GM19099 (cell line): ENCODE measurements around the gene KIF4A.

Source experiments
- POLR2A ChIP-seq: IDR thresholded peaks from 3 replicates; pipeline ENCODE4 v1.6.1; 2011; ENCODE audit warnings: low read depth; ENCODE audit not compliant: insufficient read length; ENCODE audit errors: extremely low read depth

KIF4A gene

DNA sequence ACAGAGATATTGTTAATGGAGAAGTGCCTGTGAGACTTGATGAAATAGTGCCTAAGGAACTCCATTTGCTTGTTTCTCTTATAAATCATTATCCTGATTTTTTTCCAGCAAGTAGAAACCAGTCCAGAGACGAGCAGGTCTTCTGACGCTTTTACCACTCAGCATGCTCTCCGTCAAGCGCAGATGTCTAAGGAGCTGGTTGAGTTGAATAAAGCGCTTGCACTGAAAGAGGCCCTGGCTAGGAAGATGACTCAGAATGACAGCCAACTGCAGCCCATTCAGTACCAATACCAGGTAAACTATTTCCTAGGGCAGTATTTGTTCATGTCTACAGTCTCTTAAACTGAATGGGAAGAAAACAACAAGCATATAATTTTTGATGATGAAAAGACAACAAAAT lies 63.6 kb downstream of the KIF4A start:
- no peak for TF ChIP-seq POLR2A

DNA sequence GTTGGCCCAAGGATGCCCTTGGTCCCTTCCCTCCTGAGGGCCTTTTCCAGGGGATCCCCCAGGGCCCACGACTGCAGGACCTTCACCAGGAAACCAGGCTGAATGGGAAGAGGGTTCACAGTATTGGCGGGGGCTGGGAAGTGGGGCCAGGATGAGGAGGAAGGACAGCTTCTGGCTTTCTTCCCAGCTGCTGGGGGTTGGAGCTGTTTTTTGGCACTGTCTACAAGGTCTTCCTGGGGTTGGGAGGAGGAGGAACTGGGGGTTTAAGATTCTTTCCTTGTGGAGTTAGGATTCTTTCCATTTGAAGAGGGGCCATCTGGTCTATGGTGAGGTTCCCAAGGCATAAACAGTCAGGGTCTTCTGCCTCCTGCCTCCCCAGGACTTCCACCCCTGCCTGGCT lies 64.8 kb downstream of the KIF4A start:
- no peak for TF ChIP-seq POLR2A

GRCh38 chrX:70359458-70359857 lies 69.6 kb downstream of the KIF4A start:
- no peak for TF ChIP-seq POLR2A

DNA sequence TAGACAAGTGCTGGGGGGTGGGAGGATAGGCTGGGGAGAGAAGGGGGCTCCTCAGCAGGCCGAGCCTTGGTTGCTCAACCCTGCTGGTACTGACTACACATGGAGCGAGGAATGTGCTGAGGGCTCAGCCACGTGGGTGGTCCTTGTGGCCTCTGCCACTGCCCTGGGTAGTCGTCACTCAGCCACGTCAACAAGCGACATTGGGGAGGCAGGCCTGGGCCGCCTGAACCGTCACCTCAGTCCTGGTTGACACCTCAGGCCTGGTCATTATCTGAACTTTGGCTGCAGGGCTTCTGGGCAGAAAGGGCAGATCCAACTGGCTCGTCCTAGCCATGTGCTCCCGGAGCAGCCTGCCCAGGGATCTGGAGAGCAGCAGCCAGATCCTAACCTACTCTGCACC lies 70.5 kb downstream of the KIF4A start:
- TF ChIP-seq POLR2A: no peak

DNA sequence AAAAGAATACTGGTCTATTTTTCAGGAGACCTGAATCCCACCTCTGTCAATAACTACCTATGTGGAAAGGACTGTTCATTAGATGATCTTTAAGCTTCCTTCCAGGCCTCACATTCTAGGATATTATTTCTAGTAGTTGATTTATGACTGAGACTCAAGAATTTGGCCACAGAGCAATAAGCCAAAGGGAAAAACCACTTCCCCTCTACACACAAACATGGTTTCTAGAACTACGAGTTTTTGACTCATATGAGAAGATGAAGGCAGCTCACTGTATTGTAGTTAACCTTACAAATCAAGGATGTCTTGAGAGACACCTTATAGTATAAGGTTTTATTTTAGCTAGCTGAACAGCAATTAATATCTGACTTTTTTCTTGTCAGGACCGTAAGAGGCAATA lies 96.3 kb downstream of the KIF4A start:
- no peak for TF ChIP-seq POLR2A

DNA sequence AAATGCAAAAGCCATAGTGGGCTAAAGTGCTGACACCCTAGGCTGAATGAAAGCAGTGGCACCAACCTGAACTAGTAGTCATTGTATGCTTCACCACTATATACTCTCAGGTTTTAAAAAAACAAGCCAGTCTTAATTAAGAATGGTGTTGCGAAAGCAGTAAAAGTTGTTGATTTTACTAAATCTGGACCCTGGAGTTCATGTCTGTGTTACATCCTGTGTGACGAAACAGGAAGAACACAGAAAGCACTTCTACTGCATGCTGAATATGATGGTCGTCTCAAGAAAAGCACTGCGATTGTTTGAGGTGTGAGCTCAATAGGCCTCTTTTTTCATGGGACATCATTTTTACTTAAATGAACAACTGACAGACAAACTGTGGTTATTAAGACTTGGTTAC lies 109.0 kb downstream of the KIF4A start:
- TF ChIP-seq POLR2A: no peak

- TF ChIP-seq POLR2A: no peak
Observed at GRCh38 chrX:70402721-70403120, 112.8 kb downstream of the KIF4A start.

DNA sequence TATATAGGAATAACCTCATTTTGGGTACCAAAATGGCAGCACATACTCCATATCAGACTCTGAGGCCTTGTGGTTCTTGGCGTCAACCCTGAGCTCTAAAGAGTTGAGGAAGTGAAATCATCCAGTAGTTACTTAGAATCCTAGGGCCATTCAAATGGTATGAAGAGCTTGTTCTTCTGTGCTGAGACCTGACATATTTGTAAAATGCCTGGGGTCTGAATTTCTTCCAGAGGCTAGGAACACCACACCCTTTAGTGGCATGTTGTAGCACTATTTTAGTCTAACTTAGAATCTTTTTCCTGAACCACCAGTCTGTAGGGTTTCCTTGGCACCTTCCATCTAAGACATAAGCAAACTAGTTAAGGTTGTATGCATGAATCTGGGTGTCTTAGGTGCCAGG lies 115.1 kb downstream of the KIF4A start:
- TF ChIP-seq POLR2A: no peak

GRCh38 chrX:70410921-70411320 lies 121.0 kb downstream of the KIF4A start:
- no peak for TF ChIP-seq POLR2A

GRCh38 chrX:70411475-70411874 lies 121.6 kb downstream of the KIF4A start:
- TF ChIP-seq POLR2A: no peak

DNA sequence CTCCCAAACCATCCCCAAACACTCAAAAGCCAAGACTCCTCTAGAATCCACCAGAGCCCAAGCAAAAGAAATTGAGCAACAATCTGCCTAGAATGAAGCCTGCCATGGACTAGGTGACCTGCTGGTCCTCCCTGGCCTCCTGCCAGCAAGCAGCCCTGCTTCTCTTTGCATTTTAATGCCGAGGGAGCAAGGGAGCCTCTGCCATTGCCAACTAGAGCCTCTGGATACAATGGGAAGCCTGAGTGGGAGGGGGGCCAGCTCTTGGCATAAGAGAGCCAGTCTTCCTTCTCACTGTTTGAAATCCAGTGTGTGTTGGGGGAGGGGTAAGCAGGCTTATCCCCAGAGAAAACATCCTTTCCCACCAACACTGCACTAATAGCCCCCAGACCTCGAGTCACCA lies 131.7 kb downstream of the KIF4A start:
- TF ChIP-seq POLR2A: no peak

DNA sequence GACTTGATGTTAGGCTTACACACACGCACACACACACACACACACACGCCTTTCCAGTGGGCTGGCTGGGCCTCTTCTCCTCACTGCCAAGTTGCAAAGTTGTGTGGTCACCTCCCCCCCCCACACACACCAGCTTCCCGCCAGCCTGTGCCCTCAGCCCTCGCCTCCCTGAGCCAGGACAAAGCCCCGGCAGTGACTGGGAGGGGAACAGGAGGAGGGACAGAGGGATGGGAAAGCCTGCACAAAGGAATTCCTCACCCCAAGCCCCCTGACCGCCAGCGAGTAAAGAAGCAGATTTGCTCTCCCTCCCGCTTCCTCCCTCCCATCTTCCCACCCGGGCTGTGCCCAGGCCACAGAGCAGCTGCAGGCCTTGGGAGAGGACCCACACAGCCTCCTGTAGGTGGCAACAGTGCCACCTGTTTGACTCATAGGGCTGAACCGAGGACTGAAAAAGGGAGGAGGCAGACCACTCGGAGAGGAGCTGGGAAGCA lies 133.0 kb downstream of the KIF4A start, which contains the start of gene GDPD2:
TSS of gene GDPD2 (plus strand) at position 464 of the 491 bp plus-strand sequence. CDS start 1,671 bp downstream, outside the sequence.
- TF ChIP-seq POLR2A: no peak

- TF ChIP-seq POLR2A: no peak
Observed at GRCh38 chrX:70423936-70424675, 134.2 kb downstream of the KIF4A start.

DNA sequence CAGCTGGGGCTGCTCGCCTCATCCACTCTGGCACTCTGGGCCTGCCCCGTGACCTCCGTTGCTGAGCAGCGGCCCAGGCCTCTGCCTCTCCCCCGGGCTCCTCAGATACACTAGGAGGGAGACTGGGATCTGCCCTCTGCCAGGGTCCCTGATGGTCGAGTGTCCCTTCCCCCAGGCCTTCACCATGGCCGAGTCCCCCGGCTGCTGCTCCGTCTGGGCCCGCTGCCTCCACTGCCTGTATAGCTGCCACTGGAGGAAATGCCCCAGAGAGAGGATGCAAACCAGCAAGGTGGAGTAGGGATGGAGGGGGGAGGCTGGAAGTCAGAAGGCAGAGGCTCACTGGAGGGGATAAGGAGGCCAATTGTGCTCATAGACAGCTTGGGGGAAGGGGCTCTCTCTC lies 134.9 kb downstream of the KIF4A start:
- TF ChIP-seq POLR2A: no peak

DNA sequence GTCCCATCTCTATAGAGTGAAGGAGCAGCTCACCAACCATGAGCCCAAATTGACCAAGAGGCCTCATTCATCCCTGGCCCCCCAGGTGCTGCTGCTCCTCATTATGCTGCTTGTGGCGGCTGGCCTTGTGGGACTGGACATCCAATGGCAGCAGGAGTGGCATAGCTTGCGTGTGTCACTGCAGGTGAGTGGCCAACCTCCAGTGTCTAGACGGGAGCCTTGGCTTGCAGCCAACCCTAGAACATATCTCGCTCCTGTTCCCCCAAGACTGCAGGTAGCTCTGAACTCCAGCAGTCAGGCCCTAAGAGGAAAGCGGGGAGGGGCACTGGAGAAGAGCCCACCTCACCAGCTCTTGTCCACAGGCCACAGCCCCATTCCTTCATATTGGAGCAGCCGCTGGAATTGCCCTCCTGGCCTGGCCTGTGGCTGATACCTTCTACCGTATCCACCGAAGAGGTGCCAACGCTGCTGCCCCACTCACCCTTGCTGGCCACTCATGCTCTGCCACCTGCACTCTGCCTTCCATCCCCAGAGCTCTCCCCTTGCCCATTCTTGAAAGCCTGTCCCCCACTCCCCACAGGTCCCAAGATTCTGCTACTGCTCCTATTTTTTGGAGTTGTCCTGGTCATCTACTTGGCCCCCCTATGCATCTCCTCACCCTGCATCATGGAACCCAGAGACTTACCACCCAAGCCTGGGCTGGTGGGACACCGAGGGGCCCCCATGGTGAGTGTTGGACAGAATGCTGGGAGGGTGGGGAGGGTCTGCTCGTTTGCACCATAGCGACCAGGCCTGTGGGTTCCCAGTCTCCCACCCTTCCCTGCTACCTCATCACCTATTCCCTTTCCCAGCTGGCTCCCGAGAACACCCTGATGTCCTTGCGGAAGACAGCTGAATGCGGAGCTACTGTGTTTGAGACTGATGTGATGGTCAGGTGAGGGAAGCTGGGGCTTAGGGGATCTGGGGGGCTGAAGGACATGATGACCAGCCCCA lies 136.7 kb downstream of the KIF4A start:
- TF ChIP-seq POLR2A: no peak

GRCh38 chrX:70427365-70427764 lies 137.5 kb downstream of the KIF4A start:
- no peak for TF ChIP-seq POLR2A

GRCh38 chrX:70429759-70430158 lies 139.9 kb downstream of the KIF4A start:
- TF ChIP-seq POLR2A: no peak
